Epithelial cell of esophagus (primary cell): Measurements from ENCODE around the gene IFRD2.

Source experiments
- DNase-seq: peaks from one replicate; pipeline ENCODE4 v3.0.0; 2010; ENCODE audit warnings: low read depth
- H3K4me3 ChIP-seq: 2 replicates; pipeline ENCODE4 v1.5.1; 2011; ENCODE audit warnings: mild to moderate bottlenecking, low read length, control low read depth
- CTCF ChIP-seq: IDR thresholded peaks from 2 replicates; pipeline ENCODE4 v1.5.1; 2011; ENCODE audit warnings: low read depth, mild to moderate bottlenecking, low read length, control low read depth, inconsistent platforms; ENCODE audit not compliant: insufficient read depth; ENCODE audit errors: missing control alignments

The IFRD2 gene

DNA sequence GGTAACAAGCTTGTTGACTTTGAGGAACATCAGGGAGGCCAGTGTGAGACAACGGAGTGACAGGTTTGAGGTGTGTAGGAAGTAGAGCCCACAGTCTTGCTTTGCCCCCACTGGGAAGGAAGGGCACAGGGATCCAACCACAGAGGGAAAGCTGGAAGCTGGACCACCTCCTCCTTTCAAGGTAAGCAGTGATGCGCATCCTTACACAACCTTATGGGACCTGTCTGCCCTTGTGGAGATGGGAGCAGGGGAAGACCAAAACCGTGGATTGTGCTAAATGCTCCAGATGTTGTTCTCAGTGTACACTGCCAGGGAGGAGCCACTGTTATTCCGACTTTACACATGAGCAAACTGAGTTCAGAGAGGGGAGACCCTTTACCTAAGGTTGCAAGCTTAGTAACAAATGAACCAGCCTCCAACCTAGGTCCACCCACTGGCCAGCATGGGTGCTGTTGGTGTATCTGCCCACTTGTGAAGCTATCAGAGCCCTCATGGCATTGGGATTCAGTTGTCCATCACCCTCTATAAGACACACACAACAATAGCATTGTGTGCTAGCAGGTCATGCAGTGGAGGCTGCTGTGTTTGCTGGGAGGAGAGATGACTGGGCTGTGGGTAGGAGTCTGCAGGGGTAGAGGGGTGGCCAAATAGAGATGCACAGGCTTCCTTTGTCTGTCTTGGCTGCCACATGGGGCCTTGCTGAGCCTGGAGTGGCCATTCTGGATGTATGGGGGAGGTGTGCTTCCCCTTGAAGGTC lies 13.9 kb downstream of the IFRD2 start:
- no peak for TF ChIP-seq CTCF
- H3K4me3 ChIP-seq: no peak overlapping the region
- DNase-seq: no peak

DNA sequence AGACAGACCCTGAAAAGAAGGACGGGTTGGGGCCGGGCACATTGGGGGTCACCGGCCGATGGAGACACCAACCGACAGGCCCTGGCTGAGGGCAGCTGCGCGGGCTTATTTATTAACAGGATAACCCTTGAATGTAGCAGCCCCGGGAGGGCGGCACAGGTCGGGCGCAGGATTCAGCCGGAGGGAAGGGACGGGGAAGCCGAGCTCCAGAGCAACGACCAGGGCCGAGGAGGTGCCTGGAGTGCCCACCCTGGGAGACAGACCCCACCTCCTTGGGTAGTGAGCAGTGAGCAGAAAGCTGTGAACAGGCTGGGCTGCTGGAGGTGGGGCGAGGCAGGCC lies 15.5 kb downstream of the IFRD2 start:
- no peak overlapping the region for H3K4me3 ChIP-seq
- DNase-seq: no peak
- TF ChIP-seq CTCF: no peak

DNA sequence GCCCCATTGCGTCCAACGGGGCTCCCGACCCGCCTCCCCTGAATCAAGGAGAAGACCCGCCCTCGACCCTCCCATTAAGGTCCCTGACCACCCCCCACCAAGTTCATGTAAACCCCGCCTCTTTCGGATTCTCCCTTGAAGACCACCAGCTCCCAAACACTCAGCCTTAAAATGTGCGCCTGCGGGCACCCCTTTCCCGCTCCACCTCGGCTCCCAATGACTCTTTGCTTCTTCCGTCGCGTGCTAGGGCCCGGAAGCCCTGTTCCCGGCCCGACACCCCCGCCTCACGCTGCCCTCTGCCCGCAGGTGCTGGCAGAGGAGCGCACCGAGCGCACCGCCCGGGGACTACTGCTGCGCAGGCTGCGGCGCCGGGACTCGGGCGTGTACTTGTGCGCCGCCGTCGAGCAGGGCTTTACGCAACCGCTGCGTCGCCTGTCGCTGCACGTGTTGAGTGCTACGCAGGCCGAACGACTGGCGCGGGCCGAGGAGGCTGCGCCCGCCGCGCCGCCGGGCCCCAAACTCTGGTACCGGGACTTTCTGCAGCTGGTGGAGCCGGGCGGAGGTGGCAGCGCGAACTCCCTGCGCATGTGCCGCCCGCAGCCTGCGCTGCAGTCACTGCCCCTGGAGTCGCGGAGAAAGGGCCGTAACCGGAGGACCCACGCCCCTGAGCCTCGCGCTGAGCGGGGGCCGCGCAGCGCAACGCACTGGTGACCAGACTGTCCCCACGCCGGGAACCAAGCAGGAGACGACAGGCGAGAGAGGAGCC lies 16.1 kb downstream of the IFRD2 start:
- no peak for DNase-seq
- no peak overlapping the region for H3K4me3 ChIP-seq
- no peak for TF ChIP-seq CTCF

- DNase-seq: no peak
- no peak for TF ChIP-seq CTCF
- no peak overlapping the region for H3K4me3 ChIP-seq
These were observed 16.9 kb downstream of the IFRD2 start for GRCh38 chr3:50275141-50275995.

DNA sequence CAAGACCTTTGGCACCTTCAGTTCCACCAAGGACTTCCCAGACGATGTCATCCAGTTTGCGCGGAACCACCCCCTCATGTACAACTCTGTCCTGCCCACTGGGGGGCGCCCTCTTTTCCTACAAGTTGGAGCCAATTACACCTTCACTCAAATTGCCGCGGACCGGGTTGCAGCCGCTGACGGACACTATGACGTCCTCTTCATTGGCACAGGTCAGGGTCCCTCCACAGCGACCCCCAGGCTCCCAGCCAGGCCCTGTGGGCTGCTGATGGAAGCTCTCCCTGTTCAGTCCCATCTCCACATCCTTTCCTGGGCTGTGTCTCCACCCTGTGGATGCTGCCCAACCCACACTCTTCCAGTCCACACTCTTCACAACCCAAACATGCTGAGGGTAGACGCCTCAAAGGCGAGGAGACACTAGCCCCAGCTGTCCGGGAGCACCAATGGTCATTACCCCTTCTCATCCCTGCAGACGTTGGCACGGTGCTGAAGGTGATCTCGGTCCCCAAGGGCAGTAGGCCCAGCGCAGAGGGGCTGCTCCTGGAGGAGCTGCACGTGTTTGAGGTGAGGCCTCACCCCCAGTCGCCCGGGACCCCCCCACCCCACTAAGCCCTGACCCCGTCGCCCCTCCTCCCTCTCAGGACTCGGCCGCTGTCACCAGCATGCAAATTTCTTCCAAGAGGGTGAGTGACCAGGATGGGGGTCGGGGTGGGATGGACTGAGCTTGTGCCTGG lies 17.7 kb downstream of the IFRD2 start:
- peak; percentile 79 for TF ChIP-seq CTCF

DNA sequence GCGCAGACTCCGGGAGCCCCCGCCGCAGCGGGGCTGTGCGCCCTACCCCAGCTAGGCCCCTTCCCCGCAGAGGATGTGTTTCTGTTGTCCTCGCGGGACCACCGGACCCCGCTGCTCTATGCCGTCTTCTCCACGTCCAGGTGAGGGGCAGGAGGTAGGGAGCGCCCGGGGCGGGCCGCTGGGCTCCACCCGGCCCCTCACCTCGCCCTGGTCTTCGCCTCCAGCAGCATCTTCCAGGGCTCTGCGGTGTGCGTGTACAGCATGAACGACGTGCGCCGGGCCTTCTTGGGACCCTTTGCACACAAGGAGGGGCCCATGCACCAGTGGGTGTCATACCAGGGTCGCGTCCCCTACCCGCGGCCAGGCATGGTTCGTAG lies 18.6 kb downstream of the IFRD2 start:
- no peak for TF ChIP-seq CTCF
- H3K4me3 ChIP-seq: no peak overlapping the region
- no peak for DNase-seq

More for the DNA sequence above, 17.7 kb downstream of the IFRD2 start:
- peak; percentile 83 for DNase-seq
- H3K4me3 ChIP-seq: no peak overlapping the region
